HG03571 (cell line): ENCODE data around the gene ZNF782.
"Not testable (repeated sequence)": the region's sequence is repeated elsewhere in the genome, so short reads cannot be mapped to it uniquely, and the experiment has no call there.

Source experiments
- ATAC-seq: cut with Tn5 transposase; IDR thresholded peaks from one replicate; pipeline ENCODE4 v1.9.1; 2021; ENCODE audit not compliant: unreplicated experiment

ZNF782 gene

DNA sequence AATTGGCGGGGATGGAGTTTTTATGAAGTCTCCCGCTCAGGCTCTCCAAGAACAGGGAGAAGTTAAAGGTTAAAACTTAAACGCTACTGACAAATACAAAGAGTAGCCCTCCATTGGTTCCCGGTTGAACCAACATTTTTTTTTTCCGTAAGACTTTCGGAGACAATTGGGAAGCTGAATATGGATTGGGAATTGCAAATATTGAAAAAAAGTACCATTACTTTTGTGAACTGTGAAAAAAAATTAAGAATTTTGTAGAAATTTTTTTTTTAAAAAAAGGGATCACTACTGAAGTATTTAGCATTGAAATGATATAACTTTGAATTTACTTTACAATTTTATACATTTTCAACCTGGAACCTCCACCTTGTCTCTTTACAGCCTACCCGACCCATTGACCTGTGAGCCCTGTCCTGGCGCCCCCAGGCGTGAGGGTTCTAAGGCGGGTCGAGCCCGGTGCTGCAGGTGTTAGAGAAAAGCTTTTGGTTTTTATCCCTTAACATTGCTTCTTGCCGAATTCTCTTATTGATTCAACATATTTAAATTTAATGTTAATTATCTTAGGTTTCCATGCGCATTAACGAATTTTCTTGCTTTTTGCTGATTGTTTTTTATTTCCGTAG is 448 bp upstream of the ZNF782 start:
- no peak for ATAC-seq

DNA sequence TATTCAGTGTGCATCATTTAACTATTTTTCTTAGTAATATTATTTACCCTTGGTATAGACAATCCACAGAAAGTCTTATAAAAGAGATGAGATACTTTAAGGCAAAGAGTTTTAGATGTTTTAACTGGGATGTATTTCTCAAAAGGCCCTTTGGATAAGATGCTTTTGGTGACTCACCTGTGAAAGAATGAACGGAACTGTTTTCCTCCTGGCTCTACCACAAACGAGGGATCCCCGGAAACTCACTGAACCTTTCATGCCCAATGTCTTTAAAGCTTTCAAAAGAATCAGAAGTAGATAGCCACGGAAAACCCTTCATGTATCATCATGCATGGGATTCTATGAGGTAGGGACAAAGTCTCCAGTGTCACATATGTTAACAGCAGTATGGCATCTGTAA is 1.6 kb downstream of the ZNF782 start:
- no peak for ATAC-seq

DNA sequence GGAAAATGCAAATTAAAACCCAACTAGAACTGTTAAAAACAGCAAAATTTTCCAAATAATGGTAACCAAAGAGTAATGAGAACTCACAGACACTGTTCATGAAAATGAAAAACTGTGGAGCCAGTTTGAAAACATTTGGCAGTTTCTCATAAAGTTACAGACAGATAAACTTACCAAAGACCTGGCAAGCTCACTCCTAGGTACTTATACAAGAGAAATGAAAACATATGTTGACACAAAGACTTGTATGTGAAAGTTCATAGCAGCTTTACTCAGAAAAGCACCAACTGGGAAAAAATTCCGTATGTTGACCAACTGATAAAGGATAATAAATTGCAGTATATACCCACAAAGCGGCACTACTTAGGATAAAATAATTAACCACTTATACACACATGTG is 10.3 kb downstream of the ZNF782 start:
- no peak for ATAC-seq

DNA sequence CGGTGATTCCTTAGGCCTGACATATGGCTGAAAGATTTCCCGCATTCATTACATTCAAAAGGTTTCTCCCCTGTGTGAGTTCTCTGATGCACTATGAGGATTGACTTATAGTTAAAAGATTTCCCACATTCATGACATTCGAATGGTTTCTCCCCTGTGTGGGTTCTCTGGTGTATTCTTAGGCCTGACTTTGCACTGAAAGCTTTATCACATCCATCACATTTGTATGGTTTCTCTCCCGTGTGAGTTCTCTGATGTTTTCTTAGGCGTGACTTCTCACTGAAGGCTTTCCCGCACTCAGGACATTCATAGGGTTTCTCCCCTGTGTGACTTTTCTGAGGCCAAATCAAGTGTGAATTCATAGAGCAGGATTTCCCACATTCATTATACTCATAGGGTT is 35.8 kb downstream of the ZNF782 start:
- no peak for ATAC-seq

DNA sequence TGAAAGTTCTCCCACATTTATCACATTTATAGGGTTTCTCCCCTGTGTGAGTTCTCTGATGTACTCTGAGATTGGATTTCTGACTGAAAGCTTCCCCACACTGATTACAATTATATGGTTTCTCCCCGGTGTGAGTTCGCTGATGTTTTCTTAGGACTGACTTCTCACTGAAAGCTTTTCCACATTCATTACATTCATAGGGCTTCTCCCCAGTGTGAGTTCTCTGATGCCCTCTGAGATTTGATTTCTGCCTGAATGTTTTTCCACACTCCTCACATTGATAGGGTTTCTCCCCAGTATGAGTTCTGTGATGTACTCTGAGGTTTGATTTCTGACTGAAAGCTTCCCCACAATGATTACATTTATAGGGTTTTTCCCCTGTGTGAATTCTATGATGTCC is 36.3 kb downstream of the ZNF782 start:
- ATAC-seq, result no peak

DNA sequence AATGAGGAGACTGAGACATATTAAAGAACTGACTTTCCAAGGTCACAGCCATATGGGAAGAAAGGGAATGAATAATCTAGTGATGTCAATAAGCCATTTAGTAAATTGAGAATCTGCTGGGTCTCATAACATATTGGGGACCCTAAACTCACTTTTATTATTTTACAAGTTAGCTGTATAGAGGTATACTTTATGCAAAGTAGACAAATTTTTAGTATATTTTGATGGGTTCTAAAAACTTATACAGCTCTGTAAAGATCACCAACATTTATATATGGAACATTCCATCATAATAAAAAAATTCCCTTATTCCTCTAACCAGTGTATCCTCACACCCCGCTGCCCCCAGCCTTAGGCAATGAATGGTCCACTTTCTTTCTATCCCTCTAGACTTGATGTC is 40.7 kb downstream of the ZNF782 start:
- ATAC-seq, result no peak

DNA sequence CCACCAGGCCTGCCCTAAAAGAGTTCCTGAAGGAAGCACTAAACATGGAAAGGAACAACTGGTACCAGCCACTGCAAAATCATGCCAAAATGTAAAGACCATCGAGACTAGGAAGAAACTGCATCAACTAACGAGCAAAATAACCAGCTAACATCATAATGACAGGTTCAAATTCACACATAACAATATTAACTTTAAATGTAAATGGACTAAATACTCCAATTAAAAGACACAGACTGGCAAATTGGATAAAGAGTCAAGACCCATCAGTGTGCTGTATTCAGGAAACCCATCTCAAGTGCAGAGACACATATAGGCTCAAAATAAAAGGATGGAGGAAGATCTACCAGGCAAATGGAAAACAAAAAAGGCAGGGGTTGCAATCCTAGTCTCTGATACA is 55.4 kb downstream of the ZNF782 start:
- not testable (repeated sequence) for ATAC-seq

DNA sequence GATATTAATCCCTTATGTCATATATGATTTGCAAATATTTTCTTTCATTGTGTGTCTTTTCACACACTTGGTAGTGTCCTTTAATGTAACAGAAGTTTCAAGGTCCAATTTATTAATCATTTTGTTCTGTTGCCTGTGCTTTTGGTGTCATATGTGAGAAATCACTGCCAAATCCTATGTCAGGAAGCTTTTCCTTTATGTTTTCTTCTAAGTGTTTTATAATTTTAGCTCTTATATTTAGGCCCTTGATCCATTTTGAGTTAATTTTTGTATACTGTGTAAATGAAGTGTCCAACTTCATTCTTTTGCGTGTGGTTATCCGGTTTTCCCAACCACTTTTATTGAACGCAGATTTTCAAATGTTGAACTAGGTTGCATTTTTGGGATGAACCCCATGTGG is 70.3 kb downstream of the ZNF782 start:
- no peak for ATAC-seq

DNA sequence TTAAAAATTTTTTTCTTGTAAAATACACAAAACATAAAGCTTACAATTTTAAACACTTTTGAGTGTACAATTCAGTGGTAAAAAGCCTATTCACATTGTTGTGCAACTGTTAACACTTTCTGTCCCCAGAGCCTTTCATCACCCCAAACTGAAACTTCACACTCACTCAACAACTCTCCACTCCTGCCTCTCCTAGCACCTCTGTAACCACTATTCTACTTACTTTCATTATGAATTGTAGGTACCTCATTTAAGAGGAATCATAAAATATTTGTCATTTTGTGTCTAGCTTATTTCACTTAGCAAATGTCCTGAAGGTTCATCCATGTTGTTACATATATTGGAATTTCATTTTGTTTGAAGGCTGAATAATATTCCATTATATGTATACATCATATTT is 72.1 kb downstream of the ZNF782 start:
- no peak for ATAC-seq

DNA sequence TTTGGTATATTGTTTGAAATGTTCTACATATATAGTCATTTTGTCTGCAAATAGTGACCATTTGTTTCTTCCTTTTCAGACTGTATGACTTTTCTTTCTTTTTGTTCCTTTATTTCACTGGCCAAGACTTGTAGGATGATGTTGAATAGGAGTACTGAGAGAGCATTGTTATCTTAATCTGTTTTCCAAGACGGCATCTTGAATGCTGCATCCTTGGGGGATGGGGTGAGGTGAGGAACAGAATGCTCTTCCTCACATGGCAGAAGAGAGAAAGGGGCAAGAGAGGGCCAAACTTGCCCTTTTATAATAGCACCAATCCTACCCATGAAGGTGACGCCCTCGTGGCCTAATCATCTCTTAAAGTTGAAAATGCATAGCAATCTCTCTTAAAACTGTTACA is 72.8 kb downstream of the ZNF782 start:
- ATAC-seq, result no peak

DNA sequence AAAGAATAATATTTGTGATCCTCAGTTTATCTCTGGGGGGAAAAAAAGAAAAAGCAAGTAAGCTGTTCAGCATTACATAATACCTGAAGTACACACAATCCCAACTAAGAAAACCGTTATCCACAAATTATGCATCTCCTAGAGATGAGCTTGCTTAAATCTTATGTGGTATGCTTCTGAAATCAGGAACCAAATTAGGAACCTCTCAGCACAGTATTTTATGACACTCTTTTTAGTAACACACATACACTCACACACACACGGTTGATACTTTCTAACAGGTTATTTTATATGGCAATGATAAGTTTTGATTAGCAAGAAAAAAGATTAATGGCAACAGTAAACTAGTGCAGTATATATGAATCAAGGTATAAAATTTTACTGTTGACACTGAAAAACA is 75.2 kb downstream of the ZNF782 start:
- ATAC-seq, result no peak

DNA sequence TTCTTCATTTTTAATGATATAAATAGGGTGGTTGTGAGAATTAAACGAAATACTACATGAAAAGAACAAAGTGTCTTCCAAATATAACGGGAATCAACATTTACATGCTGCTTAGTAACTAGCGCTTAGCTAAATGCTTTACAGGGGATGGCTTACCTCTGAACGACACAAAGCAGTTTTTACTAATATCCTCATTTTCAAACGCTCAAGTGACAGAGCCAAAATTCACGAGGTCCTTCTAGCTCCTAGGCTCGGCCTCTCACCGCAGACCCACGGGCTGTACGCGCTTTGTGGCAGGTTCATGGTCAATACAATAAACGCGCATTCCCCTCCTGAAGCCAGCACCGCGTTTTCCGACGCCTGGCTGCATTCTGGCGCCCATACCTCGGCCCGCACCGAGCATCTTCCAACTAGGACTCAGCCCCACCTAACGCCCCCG is 76.9 kb downstream of the ZNF782 start:
- ATAC-seq, result no peak

DNA sequence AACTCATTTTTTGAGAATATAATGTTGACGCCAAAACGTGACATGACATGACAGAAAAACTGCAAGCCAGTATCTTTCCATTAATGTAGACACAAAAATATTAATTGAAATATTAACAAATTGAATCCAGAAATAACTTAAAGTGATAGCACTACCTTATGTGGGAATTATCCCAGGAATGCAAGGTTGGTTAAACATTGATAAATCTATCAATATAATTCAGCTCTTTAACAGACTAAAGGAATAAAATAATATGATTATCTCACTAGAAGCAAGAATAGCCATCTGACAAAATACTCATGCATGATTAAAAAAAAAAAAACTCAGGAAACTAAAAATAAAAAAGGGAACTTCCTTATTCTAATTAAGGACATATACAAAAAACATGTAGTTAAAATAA is 83.2 kb downstream of the ZNF782 start:
- no peak for ATAC-seq

DNA sequence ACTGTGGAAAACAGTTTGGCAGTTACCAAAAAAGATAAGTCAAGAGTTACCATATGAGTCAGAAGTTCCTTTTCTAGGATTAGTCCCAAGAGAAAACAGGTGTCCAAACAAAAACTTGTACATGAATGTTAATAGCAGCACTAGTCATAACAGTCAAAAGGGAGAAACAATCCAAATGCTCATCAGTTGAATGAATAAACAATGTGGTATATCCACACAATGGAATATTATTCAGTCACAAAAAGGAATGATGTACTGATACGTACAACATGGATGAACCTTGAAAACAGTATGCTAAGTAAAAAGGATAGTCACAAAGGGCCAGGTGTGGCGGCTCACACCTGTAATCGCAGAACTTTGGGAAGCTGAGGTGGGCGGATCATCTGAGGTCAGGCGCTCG is 84.3 kb downstream of the ZNF782 start:
- ATAC-seq, result no peak
